GM18499 (cell line): ENCODE results near the gene BPGM.
A peak's percentile ranks its signal among the peaks of the same experiment; 100 is the strongest.

Source experiments
- ATAC-seq: cut with Tn5 transposase; IDR thresholded peaks from one replicate; pipeline ENCODE4 v1.9.1; 2021; ENCODE audit warnings: moderate number of reproducible peaks; ENCODE audit not compliant: insufficient read depth, unreplicated experiment

BPGM gene

DNA sequence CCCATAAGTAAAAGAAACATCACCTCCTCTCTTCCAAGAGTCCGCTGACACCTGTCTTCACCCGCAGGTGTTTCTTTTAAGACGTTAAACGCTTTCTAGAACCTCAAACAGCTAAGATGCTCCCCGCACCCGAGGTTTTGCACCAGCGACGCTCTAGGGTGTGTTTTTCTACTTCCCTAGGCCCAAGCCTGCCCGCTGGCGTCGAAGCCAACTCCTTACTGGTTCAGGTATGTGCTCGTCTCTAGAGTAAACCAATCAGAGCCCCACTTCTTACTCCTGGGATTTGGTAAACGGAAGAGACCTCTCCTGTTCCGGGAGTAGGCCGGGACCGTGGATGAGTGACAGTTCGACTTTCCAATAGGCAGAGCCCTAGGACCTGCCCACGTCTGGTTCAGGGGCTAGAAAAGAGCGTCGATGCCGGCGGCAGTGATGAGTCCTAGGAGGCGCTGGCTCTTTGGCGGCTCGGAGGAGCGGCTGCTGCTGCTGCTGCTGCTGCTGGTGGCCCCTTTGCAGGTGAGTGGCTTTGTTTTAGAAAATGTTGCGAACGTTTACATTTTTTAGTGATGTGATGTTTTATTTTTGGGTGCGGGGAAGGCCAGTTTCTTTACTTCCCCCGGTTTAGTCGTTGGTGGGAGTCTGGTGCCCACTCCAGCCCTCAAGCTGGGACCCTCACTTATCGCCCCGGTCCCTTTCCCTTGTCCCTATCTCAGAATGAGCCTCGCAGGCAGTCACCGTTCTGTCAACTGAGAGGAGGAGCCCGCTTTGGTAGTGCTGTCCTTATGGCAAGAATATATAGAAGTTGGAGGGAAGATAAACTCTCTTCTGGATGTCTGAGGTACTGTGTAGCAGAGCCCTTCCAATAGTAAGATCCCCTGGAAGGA, at the start of gene BPGM:
BPGM (plus strand) TSS at position 429 of the 881 bp plus-strand sequence. CDS start 14,655 bp downstream, outside the sequence.
- ATAC-seq, result peak; percentile 98

DNA sequence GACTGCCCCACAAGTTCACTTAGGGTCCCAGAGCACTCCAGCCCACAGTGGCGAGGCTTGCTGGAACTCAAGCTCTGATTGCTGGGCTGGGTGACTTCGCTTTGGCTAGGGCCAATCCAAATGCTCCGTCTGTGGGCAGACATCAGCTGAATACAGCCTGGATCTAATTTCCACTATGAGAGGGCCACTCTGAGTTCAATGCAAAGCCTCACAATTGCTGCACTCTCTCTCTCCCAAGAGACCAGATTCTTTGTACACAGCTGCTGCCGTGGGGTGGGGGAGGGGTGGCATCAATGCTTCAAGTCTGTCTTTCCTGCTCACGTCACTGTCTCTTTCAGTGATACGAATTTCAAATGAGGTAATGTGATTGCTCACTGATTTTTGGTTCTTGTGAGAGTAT, 47.3 kb upstream of the BPGM start:
- ATAC-seq, result no peak

GRCh38 chr7:134601459-134601858, 45.2 kb upstream of the BPGM start:
- no peak for ATAC-seq

- no peak for ATAC-seq
These were observed 43.7 kb upstream of the BPGM start for GRCh38 chr7:134602881-134603451.

DNA sequence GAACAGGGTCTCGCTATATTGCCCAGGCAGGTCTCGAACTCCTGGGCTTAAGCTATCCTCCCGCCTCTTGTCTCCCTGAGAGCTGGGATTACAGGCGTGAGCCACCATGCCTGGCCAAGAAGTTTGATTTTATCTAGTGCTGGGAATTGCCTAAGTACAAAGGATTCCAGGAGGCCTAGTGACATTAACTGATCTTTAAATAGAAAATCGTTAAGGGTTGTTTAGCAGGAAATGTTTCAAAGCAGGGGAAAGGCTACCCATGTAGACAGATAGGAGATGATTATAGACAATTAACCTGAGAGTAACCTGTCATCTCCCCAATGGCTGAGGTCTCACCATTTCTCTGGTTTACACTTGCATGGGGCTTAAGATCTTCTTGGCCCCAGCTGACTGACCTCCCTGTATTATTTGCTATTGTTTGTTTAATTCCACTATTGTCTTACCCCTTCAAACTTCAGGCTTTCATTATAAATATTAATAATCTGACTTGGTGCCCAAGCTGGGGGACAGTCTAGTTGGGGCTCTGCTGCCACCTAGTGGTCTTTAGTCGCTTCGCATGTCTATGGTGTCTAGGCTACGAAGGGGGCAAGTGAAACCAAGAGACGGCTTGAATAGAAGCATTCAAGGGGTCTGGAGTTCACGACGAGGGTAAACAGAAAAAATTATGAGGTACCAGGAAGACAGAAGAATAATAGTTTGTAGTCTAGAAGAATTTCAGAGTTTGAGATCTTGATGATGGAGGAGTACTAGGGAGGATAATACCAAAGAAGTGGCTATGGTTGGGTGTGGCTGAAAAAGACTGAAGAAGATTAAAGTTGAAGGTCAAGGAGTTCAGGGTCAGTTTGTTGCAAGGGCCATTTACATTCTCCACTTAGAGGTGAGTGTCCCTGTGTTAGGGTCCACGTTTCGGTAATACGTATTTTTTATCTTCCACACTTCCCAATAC, 40.4 kb upstream of the BPGM start:
- ATAC-seq, result no peak

- no peak for ATAC-seq
These were observed 35.0 kb upstream of the BPGM start for GRCh38 chr7:134611611-134612151.

DNA sequence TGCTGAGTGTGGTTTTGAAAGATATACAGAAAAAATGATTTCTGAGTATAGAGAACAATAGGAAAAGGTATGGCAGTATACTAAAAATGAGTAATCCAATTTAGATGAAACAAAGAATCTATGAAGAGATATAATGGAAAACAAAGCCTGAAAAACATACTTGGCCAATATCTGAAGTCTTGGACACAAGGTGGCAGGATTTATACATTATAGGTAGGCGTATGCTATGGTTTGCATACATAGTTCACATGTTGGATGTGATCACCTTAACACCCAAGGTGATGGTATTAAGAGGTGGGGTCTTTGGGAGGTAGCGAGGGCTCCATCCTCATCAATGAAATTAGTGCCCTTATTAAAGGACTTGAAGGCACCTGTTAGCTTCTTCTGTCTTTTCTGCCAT, 34.5 kb upstream of the BPGM start:
- ATAC-seq, result no peak

GRCh38 chr7:134613623-134614347, 32.9 kb upstream of the BPGM start:
- ATAC-seq, result no peak

GRCh38 chr7:134616611-134617010, 30.0 kb upstream of the BPGM start:
- ATAC-seq, result no peak

- ATAC-seq, result no peak
These were observed 27.7 kb upstream of the BPGM start for GRCh38 chr7:134618756-134619530.

- ATAC-seq, result no peak
These were observed 26.9 kb upstream of the BPGM start for GRCh38 chr7:134619627-134620331.

GRCh38 chr7:134622303-134622995, 24.2 kb upstream of the BPGM start:
- no peak for ATAC-seq

- no peak for ATAC-seq
These were observed 23.5 kb upstream of the BPGM start for GRCh38 chr7:134623193-134623592.

- ATAC-seq, result no peak
These were observed 21.1 kb upstream of the BPGM start for GRCh38 chr7:134625550-134625949.

GRCh38 chr7:134627109-134627774, 19.4 kb upstream of the BPGM start:
- ATAC-seq, result no peak

DNA sequence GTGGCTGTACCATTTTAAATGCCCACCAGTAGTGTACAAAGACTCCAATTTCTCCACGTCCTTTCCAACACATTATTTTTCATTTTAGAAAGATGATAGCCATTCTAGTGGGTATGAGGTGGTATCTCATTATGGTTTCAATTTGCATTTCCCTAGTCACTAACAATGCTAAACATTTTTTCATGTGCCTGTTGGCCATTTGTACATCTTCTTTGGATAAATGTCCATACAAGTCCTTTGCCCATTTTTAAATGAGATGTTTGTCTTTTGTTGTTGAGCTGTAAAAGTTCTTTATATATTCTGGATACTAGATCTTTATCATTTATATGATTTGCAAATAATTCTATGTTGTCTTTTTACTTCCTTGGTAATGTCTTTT, 18.9 kb upstream of the BPGM start:
- no peak for ATAC-seq

DNA sequence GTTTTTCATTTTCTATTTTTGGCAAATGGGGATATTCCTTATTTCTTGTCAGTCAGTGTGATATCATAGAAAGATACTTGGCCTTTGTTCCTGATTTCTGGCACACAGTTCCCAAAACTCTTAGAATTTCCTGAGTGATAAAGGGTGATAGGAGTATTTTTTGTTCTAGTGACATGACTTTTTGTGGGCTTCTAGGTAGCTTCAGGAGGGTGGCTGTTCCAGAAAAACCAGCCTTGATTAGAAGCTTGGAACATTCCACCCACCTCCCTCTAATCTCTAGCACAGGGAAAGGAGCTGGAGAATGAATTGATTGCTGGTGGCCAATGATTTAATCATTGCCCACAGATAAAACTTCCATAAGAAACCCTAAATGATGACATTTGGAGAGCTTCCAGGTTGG, 17.2 kb upstream of the BPGM start:
- ATAC-seq, result no peak
